CD4-positive, CD25-positive, alpha-beta regulatory T cell (primary cell): ENCODE measurements around the gene DBNL. TPM values are rescaled to one million over a fixed set of nuclear protein-coding genes. Genes with fewer than 3 reads are reported as not detected.
"Not testable (repeated sequence)": the region's sequence is repeated elsewhere in the genome, so short reads cannot be mapped to it uniquely, and the experiment has no call there.

Experiments
- ATAC-seq, 2 donors: fragments of 150-1000 bp; cut with Tn5 transposase; one replicate each; pipeline ENCODE4 v1.10.0; 2021; ENCODE audit warnings: low read depth in 2 of 2, moderate number of reproducible peaks in 2 of 2, moderate library complexity in 1 of 2
- DNase-seq, 3 donors: peaks; one replicate each; pipeline versions ENCODE4 v3.0.0 to v3.0.0-alpha.2; 2012 to 2022; ENCODE audit warnings: mixed read lengths in 1 of 3
- H3K27ac ChIP-seq: one replicate; pipeline ENCODE4 v1.7.0; 2013; ENCODE audit warnings: mild to moderate bottlenecking, low read length; ENCODE audit not compliant: insufficient read depth, poor library complexity, severe bottlenecking
- H3K27me3 ChIP-seq: one replicate; pipeline ENCODE4 v1.7.0; 2013; ENCODE audit warnings: low read length; ENCODE audit not compliant: control insufficient read depth, insufficient read depth
- H3K36me3 ChIP-seq: one replicate; pipeline ENCODE4 v1.7.0; 2013; ENCODE audit warnings: mild to moderate bottlenecking, low read length, moderate library complexity; ENCODE audit not compliant: control insufficient read depth, insufficient read depth
- H3K4me1 ChIP-seq: 2 replicates; pipeline ENCODE4 v1.7.0; 2013; ENCODE audit warnings: mild to moderate bottlenecking, low read length; ENCODE audit not compliant: insufficient read depth, control insufficient read depth, poor library complexity, severe bottlenecking
- H3K4me3 ChIP-seq: one replicate; pipeline ENCODE4 v1.7.0; 2013; ENCODE audit warnings: low read depth, mild to moderate bottlenecking, low read length, moderate library complexity
- H3K9me3 ChIP-seq, 2 experiments: 1 replicate in 1 of 2; 2 replicates in 1 of 2; pipeline ENCODE4 v1.7.0; 2013; ENCODE audit warnings: low read length in 2 of 2, mild to moderate bottlenecking in 1 of 2, moderate library complexity in 1 of 2; ENCODE audit not compliant: control insufficient read depth in 2 of 2
- H3K27ac Mint-ChIP-seq, 3 donors: one replicate each; pipeline ENCODE4 v1.8.0; 2020 to 2022; ENCODE audit warnings: mild to moderate bottlenecking in 3 of 3, mixed read lengths in 3 of 3, moderate library complexity in 2 of 3
- H3K27me3 Mint-ChIP-seq: one replicate; pipeline ENCODE4 v1.8.0; 2022; ENCODE audit warnings: mild to moderate bottlenecking, mixed read lengths
- H3K36me3 Mint-ChIP-seq: one replicate; pipeline ENCODE4 v1.8.0; 2020; ENCODE audit warnings: mixed read lengths
- H3K4me1 Mint-ChIP-seq, 4 donors: one replicate each; pipeline ENCODE4 v1.8.0; 2020 to 2022; ENCODE audit warnings: mixed read lengths in 4 of 4, mild to moderate bottlenecking in 1 of 4
- H3K4me3 Mint-ChIP-seq, 4 donors: one replicate each; pipeline ENCODE4 v1.8.0; 2020 to 2022; ENCODE audit warnings: mild to moderate bottlenecking in 4 of 4, mixed read lengths in 4 of 4, moderate library complexity in 3 of 4
- H3K9me3 Mint-ChIP-seq, 7 donors: one replicate each; pipeline ENCODE4 v1.8.0; 2020 to 2022; ENCODE audit warnings: mixed read lengths in 7 of 7, mild to moderate bottlenecking in 3 of 7, moderate library complexity in 2 of 7
- polyA plus RNA-seq, 4 donors: library from polyadenylated mRNA; unstranded; fragments of 300-500 nt; fragmentation: Illumina TruSeq; gene quantifications; one replicate each; pipeline ENCODE4 v1.2.3, GENCODE V29; 2021
- total RNA-seq: library from RNA; stranded (reverse); gene quantifications from one replicate; pipeline ENCODE4 v1.2.3, GENCODE V29; 2022

Gene DBNL
- total and polyA plus RNA-seq, 5 donors from 2014 or later, result 104 to 206 (median 167) TPM

- not testable (repeated sequence) for ATAC-seq, H3K4me3 ChIP-seq, H3K27me3 ChIP-seq, H3K4me3 Mint-ChIP-seq, H3K9me3 Mint-ChIP-seq, H3K36me3 ChIP-seq, H3K4me1 ChIP-seq, H3K9me3 ChIP-seq, H3K27ac ChIP-seq, H3K27me3 Mint-ChIP-seq, DNase-seq, H3K36me3 Mint-ChIP-seq
- Mint-ChIP-seq H3K4me1 (peaks cover 4 to 18% (median 15%) of the 10 kb centered on the region in 4 donors), H3K27ac (peak overlapping the region in 1 of 3 donors; percentile 62)
These were observed 21.6 kb upstream of the DBNL start for GRCh38 chr7:44022796-44023467.

DNA sequence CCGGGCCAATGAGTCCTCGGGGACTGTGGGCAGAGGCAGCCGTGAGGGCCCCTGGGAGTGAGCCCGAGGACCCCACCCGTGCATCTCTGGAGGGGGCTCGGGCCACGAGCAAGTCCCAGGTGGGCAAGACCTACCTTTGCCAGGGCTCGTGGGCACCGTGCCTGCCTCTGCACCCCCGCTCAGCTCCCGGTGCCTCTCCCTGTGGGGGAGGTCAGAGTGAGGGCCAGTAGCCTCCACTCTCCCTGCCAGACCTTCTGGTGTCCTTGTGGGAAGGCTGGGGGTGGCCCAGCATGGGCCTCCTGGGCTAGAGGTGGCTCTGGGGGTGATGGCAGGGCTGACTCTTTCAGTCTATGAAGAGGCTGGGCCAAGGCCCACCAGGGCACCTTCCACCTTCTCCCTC is 15.1 kb upstream of the DBNL start:
- ATAC-seq, H3K9me3 Mint-ChIP-seq, H3K27ac Mint-ChIP-seq, H3K27me3 Mint-ChIP-seq, H3K4me1 Mint-ChIP-seq, H3K4me3 Mint-ChIP-seq, H3K4me3 ChIP-seq, DNase-seq, H3K4me1 ChIP-seq, H3K36me3 ChIP-seq, H3K36me3 Mint-ChIP-seq, H3K27ac ChIP-seq, H3K27me3 ChIP-seq, H3K9me3 ChIP-seq: not testable (repeated sequence)

DNA sequence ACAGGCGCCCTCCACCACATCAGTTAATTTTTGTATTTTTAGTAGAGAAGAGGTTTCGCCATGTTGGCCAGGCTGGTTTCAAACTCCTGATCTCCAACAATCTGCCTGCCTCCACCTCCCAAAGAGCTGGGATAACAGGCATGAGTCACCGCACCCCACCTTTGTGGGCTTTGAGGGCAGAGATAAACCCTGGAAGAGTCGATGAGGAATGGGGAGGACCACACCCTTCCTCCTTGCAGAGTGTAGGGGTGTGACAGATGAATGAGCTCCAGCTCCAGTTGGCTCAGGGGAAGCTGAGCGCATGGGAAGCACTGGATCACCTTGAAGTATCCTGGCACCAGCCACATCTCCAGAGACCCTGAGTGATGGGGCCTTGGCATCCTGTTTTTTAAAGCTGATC is 14.5 kb upstream of the DBNL start:
- not testable (repeated sequence) for H3K27me3 Mint-ChIP-seq, H3K27me3 ChIP-seq, H3K9me3 Mint-ChIP-seq, H3K4me3 ChIP-seq, H3K36me3 Mint-ChIP-seq, H3K9me3 ChIP-seq, H3K4me1 ChIP-seq, ATAC-seq, H3K4me3 Mint-ChIP-seq, H3K4me1 Mint-ChIP-seq, H3K36me3 ChIP-seq, H3K27ac ChIP-seq, DNase-seq, H3K27ac Mint-ChIP-seq

- not testable (repeated sequence) for H3K4me1 Mint-ChIP-seq, ATAC-seq, H3K27ac ChIP-seq, H3K27ac Mint-ChIP-seq, H3K4me3 ChIP-seq, H3K9me3 Mint-ChIP-seq, H3K27me3 Mint-ChIP-seq, H3K4me1 ChIP-seq, H3K9me3 ChIP-seq, DNase-seq, H3K36me3 Mint-ChIP-seq, H3K4me3 Mint-ChIP-seq, H3K27me3 ChIP-seq, H3K36me3 ChIP-seq
These were observed 13.2 kb upstream of the DBNL start for GRCh38 chr7:44031319-44031718.

- H3K4me3 Mint-ChIP-seq, H3K4me1 ChIP-seq, H3K36me3 ChIP-seq, H3K27ac ChIP-seq, H3K27me3 ChIP-seq, DNase-seq, H3K27ac Mint-ChIP-seq, H3K4me1 Mint-ChIP-seq, H3K4me3 ChIP-seq, H3K9me3 Mint-ChIP-seq, H3K9me3 ChIP-seq, H3K36me3 Mint-ChIP-seq, H3K27me3 Mint-ChIP-seq, ATAC-seq: not testable (repeated sequence)
These were observed 12.5 kb upstream of the DBNL start for GRCh38 chr7:44032031-44032430.

GRCh38 chr7:44033971-44034844 is 10.3 kb upstream of the DBNL start:
- not testable (repeated sequence) for H3K4me3 ChIP-seq, H3K36me3 Mint-ChIP-seq, ATAC-seq, H3K27me3 ChIP-seq, H3K4me1 ChIP-seq, H3K4me3 Mint-ChIP-seq, H3K27ac ChIP-seq, H3K4me1 Mint-ChIP-seq, H3K9me3 Mint-ChIP-seq, H3K27me3 Mint-ChIP-seq, H3K9me3 ChIP-seq, H3K27ac Mint-ChIP-seq, H3K36me3 ChIP-seq, DNase-seq

DNA sequence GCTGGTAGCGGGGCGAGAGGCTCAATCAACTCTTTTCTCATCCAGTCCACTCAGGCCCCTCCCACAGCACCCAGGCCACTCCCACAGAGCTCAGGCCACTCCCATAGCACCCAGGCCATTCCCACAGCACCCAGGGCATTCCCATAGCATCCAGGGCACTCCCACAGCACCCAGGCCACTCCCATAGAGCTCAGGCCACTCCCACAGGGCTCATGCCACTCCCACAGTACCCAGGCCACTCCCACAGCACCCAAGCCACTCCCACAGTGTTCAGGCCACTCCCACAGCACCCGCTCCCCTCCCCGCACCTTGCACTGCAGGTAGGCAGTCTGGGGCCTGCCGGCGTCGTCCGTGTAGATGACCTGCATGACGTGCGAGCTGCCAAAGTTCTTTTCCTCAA is 8.1 kb upstream of the DBNL start:
- H3K9me3 Mint-ChIP-seq, H3K27ac ChIP-seq, H3K9me3 ChIP-seq, H3K27me3 ChIP-seq, H3K36me3 ChIP-seq, H3K36me3 Mint-ChIP-seq, ATAC-seq, H3K4me1 Mint-ChIP-seq, H3K4me1 ChIP-seq, H3K4me3 ChIP-seq, H3K27me3 Mint-ChIP-seq: not testable (repeated sequence)
- Mint-ChIP-seq H3K27ac (peak overlapping the region in 1 of 3 donors; percentile 66), H3K4me3 (peak overlapping the region in 1 of 4 donors; percentile 32)
- peak in 2 of 3 donors; percentile 27 to 32 for DNase-seq

- DNase-seq, H3K36me3 ChIP-seq, H3K4me3 ChIP-seq, H3K9me3 ChIP-seq, H3K9me3 Mint-ChIP-seq, H3K27me3 Mint-ChIP-seq, H3K27ac ChIP-seq, ATAC-seq, H3K27me3 ChIP-seq, H3K36me3 Mint-ChIP-seq, H3K4me1 ChIP-seq: not testable (repeated sequence)
- peak overlapping the region; percentile 43 to 76 (median 57) for H3K4me3 Mint-ChIP-seq
- H3K27ac Mint-ChIP-seq, result peak overlapping the region in 1 of 3 donors; percentile 87
- peaks cover 0 to 16% (median 4%) of the 10 kb centered on the region in 4 donors for H3K4me1 Mint-ChIP-seq
These were observed 6.6 kb upstream of the DBNL start for GRCh38 chr7:44037951-44038350.
